Transverse colon (tissue), 4 donors: ENCODE results near the gene ROPN1.

Experiments used
- CTCF ChIP-seq, 5 experiments: fragments of 200-600 bp in 3 of 5; fragments of 450-650 bp in 2 of 5; sonication (generic) in 3 of 5; IDR thresholded peaks; 1 replicate in 2 of 5; 2 replicates in 3 of 5; pipeline ENCODE4 v1.5.1; 2016 to 2017; ENCODE audit warnings: antibody characterized with exemption in 5 of 5, inconsistent platforms in 3 of 5, mild to moderate bottlenecking in 2 of 5, moderate library complexity in 1 of 5
- POLR2AphosphoS5 ChIP-seq, 3 donors: sonication (generic); formaldehyde crosslinking; IDR thresholded peaks; one replicate each; pipeline ENCODE4 v1.6.1; 2016; ENCODE audit warnings: antibody characterized with exemption in 3 of 3

- TF ChIP-seq CTCF (IDR thresholded peaks at IDR 0.05) (no peak), POLR2AphosphoS5 (IDR thresholded peaks at IDR 0.05) (no peak)
These were observed 71.5 kb downstream of the ROPN1 start for GRCh38 chr3:123920383-123920782.
